ENCODE measurements around the gene GPR62.

The GPR62 gene

GRCh38 chr3:51957520-51958205 lies 2.5 kb downstream of the GPR62 start:
- no peak for DNase-seq

- DNase-seq = no peak
Observed at GRCh38 chr3:51958603-51959521, 3.7 kb downstream of the GPR62 start.

- DNase-seq = no peak
Observed at GRCh38 chr3:51959651-51960050, 4.5 kb downstream of the GPR62 start.

- no peak for DNase-seq
Observed at GRCh38 chr3:51960386-51960785, 5.2 kb downstream of the GPR62 start.

GRCh38 chr3:51961011-51961410 lies 5.8 kb downstream of the GPR62 start:
- DNase-seq = no peak

GRCh38 chr3:51961602-51962569 lies 6.7 kb downstream of the GPR62 start:
- no peak for DNase-seq

GRCh38 chr3:51962854-51963530 lies 7.8 kb downstream of the GPR62 start:
- DNase-seq = no peak

- no peak for DNase-seq
Observed at GRCh38 chr3:51963951-51964451, 8.8 kb downstream of the GPR62 start.

- DNase-seq = no peak
Observed at GRCh38 chr3:51964521-51964920, 9.3 kb downstream of the GPR62 start.

- DNase-seq = no peak
Observed at GRCh38 chr3:51966016-51966415, 10.8 kb downstream of the GPR62 start.

GRCh38 chr3:51966486-51966885 lies 11.3 kb downstream of the GPR62 start:
- no peak for DNase-seq

- peak; percentile 10 for DNase-seq
Observed at GRCh38 chr3:51966922-51967383, 11.8 kb downstream of the GPR62 start.

GRCh38 chr3:51967384-51968169 lies 12.4 kb downstream of the GPR62 start, which contains the start of gene PCBP4:
Gene PCBP4 (minus strand): TSS chr3:51967454. CDS start chr3:51961240, 6,214 bp downstream.
- peak; percentile 29 for DNase-seq

GRCh38 chr3:51968170-51968775 lies 13.1 kb downstream of the GPR62 start:
- no peak for DNase-seq

GRCh38 chr3:51968883-51969678 lies 13.9 kb downstream of the GPR62 start:
- no peak for DNase-seq

- no peak for DNase-seq
Observed at GRCh38 chr3:51969841-51970240, 14.7 kb downstream of the GPR62 start.

- DNase-seq = no peak
Observed at GRCh38 chr3:51970606-51971300, 15.6 kb downstream of the GPR62 start.

- DNase-seq = no peak
Observed at GRCh38 chr3:51971350-51971749, 16.2 kb downstream of the GPR62 start.
